Uterus (tissue), 4 donors: ENCODE data around the gene RAB14. TPM values are rescaled to one million over a fixed set of nuclear protein-coding genes. Genes with fewer than 3 reads are reported as not detected.

Experiments used
- DNase-seq, 2 donors: peaks; one replicate each; pipeline ENCODE4 v3.0.0-alpha.2; 2019 to 2020
- H3K27ac ChIP-seq, 2 donors: fragments of 200-600 bp; sonication (generic); 1 replicate in 1 of 2; 2 replicates in 1 of 2; pipeline ENCODE4 v1.5.1; 2016 to 2018
- H3K27me3 ChIP-seq, 2 donors: fragments of 200-600 bp; sonication (generic); one replicate each; pipeline ENCODE4 v1.5.1; 2018 to 2019; ENCODE audit warnings: control low read depth in 1 of 2
- H3K36me3 ChIP-seq, 2 donors: fragments of 200-600 bp; sonication (generic); one replicate each; pipeline ENCODE4 v1.5.1; 2019; ENCODE audit warnings: control low read depth in 1 of 2
- H3K4me1 ChIP-seq, 2 donors: fragments of 200-600 bp; sonication (generic); one replicate each; pipeline ENCODE4 v1.5.1; 2018 to 2019; ENCODE audit warnings: control low read depth in 1 of 2
- H3K4me3 ChIP-seq, 2 donors: fragments of 200-600 bp; sonication (generic); 1 replicate in 1 of 2; 2 replicates in 1 of 2; pipeline ENCODE4 v1.5.1; 2018 to 2019; ENCODE audit warnings: mild to moderate bottlenecking in 1 of 2
- H3K9me3 ChIP-seq, 2 donors: fragments of 200-600 bp; sonication (generic); one replicate each; pipeline ENCODE4 v1.5.1; 2019; ENCODE audit warnings: control low read depth in 1 of 2
- CTCF ChIP-seq, 4 experiments: fragments of 200-600 bp in 2 of 4; fragments of 450-650 bp in 2 of 4; sonication (generic) in 2 of 4; IDR thresholded peaks; one replicate each; pipeline ENCODE4 v1.5.1; 2016 to 2019; ENCODE audit warnings: antibody characterized with exemption in 4 of 4, mild to moderate bottlenecking in 2 of 4, moderate library complexity in 1 of 4
- POLR2A ChIP-seq, 2 donors: fragments of 450-650 bp; IDR thresholded peaks; one replicate each; pipeline ENCODE4 v1.6.1; 2016; ENCODE audit warnings: antibody characterized with exemption in 2 of 2, mild to moderate bottlenecking in 1 of 2, moderate library complexity in 1 of 2
- intact Hi-C: fragments of 100-400 bp; cut with DNase I; formaldehyde crosslinking; loops from one replicate; pipeline ENCODE4 v1.15.1; 2023; ENCODE audit warnings: low total_unique reads
- total RNA-seq, 4 donors: library from RNA; depleted of rRNA in 3 of 4; stranded (reverse); fragments of >200 nt in 3 of 4; gene quantifications; one replicate each; pipeline versions ENCODE4 v1.1.0 to v1.2.4, GENCODE V29; 2014 to 2023
- donor health status: DM: yes; HTN: yes; CAD: no.

The RAB14 gene
- total RNA-seq, 4 donors from 2014 or later: 13.6 to 69.0 (median 52.9) TPM

GRCh38 chr9:121206516-121207370 is 5.1 kb upstream of the RAB14 start:
- TF ChIP-seq CTCF (IDR thresholded peaks at IDR 0.05) (no peak), POLR2A (IDR thresholded peaks at IDR 0.05) (no peak)
- H3K36me3 ChIP-seq: no peaks in the 10 kb centered on the region
- H3K27ac ChIP-seq: no peak overlapping the region
- H3K27me3 ChIP-seq: no peaks in the 10 kb centered on the region
- intact Hi-C loops: loop anchor here (5.0 kb wide), 1 partner anchor 106 kb away; no protein-coding TSS in a partner anchor
- H3K9me3 ChIP-seq: no peaks in the 10 kb centered on the region
- no peak for DNase-seq
- H3K4me1 ChIP-seq: no peaks in the 10 kb centered on the region
- no peak overlapping the region for H3K4me3 ChIP-seq

GRCh38 chr9:121204611-121205010 is 2.9 kb upstream of the RAB14 start:
- no peaks in the 10 kb centered on the region for H3K36me3 ChIP-seq
- no peaks in the 10 kb centered on the region for H3K9me3 ChIP-seq
- DNase-seq: no peak
- no peak overlapping the region for H3K4me3 ChIP-seq
- no peaks in the 10 kb centered on the region for H3K27me3 ChIP-seq
- H3K27ac ChIP-seq: no peak overlapping the region
- H3K4me1 ChIP-seq: no peaks in the 10 kb centered on the region
- intact Hi-C loops: loop anchor here (5.0 kb wide), 1 partner anchor 108 kb away; no protein-coding TSS in a partner anchor
- TF ChIP-seq CTCF (IDR thresholded peaks at IDR 0.05) (no peak), POLR2A (IDR thresholded peaks at IDR 0.05) (no peak)

GRCh38 chr9:121204121-121204520 is 2.5 kb upstream of the RAB14 start:
- Histone ChIP-seq H3K9me3 (no peaks in the 10 kb centered on the region), H3K4me1 (no peaks in the 10 kb centered on the region), H3K36me3 (no peaks in the 10 kb centered on the region), H3K27ac (no peak overlapping the region), H3K27me3 (no peaks in the 10 kb centered on the region), H3K4me3 (no peak overlapping the region)
- no peak for DNase-seq
- no peak for TF ChIP-seq POLR2A (IDR thresholded peaks at IDR 0.05)
- no peak for TF ChIP-seq CTCF (IDR thresholded peaks at IDR 0.05)
- intact Hi-C loops: no loop called here

GRCh38 chr9:121201045-121201737 is 478 bp downstream of the RAB14 start:
- no peaks in the 10 kb centered on the region for H3K9me3 ChIP-seq
- TF ChIP-seq CTCF (IDR thresholded peaks at IDR 0.05) (no peak), POLR2A (IDR thresholded peaks at IDR 0.05) (no peak)
- H3K4me3 ChIP-seq: peak overlapping the region; percentile 85 to 92
- H3K36me3 ChIP-seq: no peaks in the 10 kb centered on the region
- intact Hi-C loops: no loop called here
- no peak for DNase-seq
- peaks cover 3 to 4% of the 10 kb centered on the region in 2 donors for H3K4me1 ChIP-seq
- H3K27me3 ChIP-seq: no peaks in the 10 kb centered on the region
- H3K27ac ChIP-seq: peak overlapping the region; percentile 85 to 90

GRCh38 chr9:121200356-121200755 is 1.3 kb downstream of the RAB14 start:
- Histone ChIP-seq H3K9me3 (no peaks in the 10 kb centered on the region), H3K36me3 (no peaks in the 10 kb centered on the region), H3K27me3 (no peaks in the 10 kb centered on the region), H3K4me3 (peak overlapping the region; percentile 85 to 92), H3K27ac (peak overlapping the region in 1 of 2 donors; percentile 90), H3K4me1 (peaks cover 4 to 8% of the 10 kb centered on the region in 2 donors)
- TF ChIP-seq CTCF (IDR thresholded peaks at IDR 0.05) (no peak), POLR2A (IDR thresholded peaks at IDR 0.05) (no peak)
- DNase-seq: no peak
- intact Hi-C loops: no loop called here
